Amniotic stem cell (primary cell): ENCODE data around the gene CAND1.

Experiments
- DNase-seq: peaks from one replicate; lab custom pipeline; 2025; lab: John Stamatoyannopoulos, UW

Gene CAND1

DNA sequence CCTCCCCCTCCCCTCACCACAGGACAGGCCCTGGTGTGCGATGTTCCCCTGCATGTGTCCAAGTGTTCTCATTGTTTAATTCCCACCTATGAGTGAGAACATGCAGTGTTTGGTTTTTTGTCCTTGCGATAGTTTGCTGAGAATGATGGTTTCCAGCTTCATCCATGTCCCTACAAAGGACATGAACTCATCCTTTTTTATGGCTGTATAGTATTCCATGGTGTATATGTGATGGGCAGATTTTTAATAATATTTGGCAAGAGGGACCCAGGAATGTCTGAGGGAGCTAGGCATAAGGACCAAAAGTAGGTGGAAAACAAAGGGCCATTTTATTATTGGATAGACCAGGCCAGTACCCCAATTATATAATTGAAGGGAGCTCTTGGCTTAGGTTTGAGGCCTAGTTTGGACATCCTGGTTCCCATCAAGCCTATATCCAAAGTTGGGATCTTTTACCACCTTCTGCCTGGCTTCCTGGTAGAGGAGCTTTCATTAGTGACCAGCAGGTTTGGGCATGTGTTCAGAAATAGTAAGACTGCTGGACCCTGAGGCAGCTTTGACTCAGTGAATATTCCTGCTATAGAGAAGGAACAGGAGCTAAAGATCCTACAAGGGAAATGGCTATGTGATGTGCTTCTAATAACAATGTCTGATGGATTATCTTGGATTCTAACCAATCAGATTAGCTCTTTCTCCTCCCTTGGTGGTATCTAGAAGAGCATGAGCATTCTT is 76.0 kb downstream of the CAND1 start:
- DNase-seq = no peak

DNA sequence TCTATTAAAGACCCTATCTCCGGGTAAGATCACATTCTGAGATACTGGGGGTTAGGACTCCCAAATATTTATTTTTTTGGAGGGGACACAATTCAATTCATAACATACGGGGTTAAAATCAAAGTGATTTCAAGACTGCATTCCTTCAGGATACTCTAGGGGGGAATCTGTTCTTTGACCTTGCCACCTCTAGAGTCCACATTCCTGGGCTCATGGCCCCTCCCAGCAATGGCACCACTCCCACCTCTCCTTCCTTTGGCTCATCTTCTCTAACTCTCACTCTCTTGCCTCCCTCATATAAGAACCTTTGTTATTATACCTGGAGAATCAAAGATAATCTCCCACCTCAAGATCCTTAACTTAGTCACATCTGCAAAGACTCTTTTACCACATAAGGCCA is 79.5 kb downstream of the CAND1 start:
- no peak for DNase-seq

DNA sequence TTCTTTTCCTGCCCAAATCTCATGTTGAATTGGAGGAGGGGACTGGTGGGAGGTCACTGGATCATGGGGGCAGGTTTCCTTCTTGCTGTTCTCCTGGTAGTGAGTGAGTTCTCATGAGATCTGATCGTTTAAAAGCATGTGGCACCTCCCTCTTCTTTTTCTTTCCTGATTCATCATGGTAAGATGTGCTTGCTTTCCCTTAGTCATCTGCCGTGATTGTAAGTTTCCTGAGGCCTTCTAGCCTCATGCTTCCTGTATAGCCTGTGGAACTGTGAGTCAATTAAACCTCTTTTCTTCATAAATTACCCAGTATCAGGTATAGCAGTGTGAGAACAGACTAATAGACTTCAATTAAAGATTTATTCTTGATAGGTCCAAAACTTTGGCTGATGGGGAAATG is 83.5 kb downstream of the CAND1 start:
- no peak for DNase-seq

- no peak for DNase-seq
Measured at GRCh38 chr12:67354322-67354721, 85.2 kb downstream of the CAND1 start.

DNA sequence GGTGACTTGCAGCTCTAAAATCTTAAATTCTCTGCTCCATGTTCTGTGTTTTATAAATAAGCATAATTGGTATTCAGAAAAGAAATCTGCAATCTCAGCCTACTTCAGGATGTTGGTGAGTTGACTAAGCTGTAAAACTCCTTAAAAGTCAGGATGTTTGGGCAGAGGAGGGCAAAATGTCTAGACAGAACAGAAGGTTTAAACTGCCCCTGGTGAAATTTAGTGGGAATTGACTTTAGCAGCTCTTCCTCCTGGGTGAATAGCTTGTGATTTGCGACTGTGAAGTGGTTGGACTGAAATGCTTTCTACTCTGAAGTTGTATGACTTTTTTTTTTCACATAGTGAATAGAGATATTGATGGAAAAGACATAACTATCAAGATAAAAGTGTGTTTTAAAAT is 85.8 kb downstream of the CAND1 start:
- no peak for DNase-seq

DNA sequence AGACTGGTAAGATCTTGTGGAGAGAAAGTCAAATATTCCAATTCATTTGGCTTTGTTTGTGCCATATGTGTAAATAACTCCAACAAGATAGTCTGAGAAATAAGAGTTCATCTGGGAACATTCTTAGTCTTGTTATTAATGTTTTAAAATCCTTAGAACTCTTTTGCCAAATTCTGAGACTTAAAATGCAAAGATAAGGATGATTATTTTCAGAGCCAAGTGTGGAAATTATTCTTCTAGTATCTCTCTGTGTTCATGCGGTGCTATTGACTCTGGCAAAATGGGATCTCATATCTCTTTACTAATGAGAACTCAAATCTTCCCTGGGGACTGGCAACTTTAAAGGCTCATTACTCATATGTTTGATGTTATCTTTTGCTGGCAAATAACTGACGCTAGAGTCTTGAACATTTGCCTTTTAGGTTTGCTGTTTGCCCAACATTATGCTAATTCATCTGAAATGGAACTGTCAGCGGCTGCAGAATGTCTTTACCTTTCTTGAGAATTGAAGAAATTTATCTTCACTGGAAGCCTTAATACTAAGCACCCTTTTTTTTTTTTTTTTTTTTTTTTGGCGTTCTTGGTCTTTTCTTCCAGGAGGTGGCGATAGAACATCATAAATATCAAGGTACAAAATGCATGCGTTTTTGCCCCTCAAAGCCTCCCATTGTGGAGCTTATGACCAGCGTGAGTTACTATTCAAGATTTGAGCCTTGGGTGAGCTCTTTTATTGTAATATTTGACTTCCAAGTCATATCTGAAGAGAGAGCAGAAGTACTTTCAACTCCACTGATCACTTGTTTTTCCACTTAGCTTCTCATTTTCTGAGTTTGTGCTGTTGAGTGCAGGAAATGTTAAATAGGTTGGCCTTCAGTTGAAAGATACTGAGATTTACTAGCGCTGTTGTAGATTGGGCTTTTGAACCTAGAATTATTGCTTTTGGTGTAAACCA is 86.5 kb downstream of the CAND1 start:
- peak; percentile 59 for DNase-seq

DNA sequence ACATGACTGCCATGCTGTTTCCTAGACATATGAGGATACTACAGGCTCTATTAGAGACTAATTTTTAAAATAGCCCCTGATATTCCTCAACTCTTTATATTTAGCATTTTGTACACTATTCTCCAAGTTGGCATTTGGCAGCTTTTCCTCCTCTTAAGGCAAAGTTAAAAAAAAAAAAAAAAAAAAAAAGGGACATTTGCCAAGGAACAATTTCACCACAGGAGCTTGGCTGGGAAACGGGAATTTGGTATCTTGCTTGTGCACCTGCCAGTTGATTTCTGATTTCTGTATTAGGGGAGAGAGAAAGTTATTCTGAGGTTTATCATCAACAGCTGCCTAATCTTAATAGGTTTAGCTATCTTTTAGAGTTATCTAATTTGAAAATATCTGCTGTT is 87.2 kb downstream of the CAND1 start:
- DNase-seq = no peak

DNA sequence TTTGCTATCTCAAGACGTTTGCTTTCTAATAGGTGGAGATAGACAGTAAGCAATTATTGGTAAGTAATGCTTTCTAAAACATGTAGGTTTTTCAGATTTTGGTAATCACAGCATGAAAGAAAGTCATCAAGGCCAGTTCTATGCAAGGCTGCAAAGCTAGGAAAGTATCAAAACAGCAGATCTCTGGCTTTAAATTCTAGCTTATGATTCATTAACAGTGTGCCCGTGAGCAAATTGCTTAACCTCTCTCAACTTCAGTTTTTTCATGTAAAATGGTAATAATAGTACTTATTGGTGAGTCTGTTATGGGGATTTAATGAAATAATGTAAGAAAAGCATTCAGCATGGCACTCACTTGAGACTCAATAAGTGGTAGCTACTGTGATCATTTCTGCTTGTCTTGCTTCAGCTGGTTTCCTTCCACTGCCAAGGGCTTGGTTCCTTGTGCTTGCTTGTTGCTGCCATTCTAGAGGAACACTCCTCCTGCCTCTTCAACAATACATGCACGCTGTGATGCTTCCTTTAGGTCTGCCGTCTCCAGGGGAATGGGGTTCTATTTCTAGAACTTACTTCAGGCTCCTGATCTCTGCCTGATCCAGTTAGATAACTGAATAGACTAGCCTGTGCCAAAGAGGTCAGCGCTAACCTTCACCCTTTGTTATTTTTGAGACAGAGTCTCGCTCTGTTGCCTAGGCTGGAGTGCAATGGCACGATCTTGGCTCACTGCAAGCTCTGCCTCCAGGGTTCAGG is 88.4 kb downstream of the CAND1 start:
- DNase-seq = no peak

DNA sequence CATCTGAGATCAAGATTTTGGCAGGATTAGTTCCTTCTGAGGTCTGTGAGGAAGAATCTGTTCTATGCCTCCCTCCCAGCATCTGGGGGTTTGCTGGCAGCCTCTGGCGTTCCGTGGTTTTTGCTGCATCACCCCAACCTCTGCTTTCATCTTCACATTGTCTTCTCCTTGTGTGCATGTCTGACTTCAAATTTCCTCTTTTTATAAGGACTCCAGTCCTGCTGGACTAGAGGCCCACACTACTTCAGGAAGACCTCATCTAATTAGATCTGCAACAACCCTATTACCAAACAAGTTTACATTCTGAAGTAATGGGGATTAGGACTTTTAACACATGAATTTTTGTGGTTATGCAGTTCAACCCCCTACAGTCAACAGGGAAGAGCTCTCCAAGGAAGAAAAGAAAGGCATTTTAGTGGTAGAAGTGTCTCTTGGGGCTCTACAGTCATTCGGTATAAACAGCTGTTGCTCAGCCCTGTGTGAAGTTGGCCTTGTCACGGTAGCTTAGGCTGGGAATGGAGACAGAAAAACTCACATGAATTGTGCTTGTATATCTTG is 89.7 kb downstream of the CAND1 start:
- DNase-seq = no peak

- DNase-seq = no peak
Measured at GRCh38 chr12:67362526-67362925, 93.4 kb downstream of the CAND1 start.

- no peak for DNase-seq
Measured at GRCh38 chr12:67364228-67364627, 95.1 kb downstream of the CAND1 start.

GRCh38 chr12:67365131-67365530 is 96.0 kb downstream of the CAND1 start:
- no peak for DNase-seq

DNA sequence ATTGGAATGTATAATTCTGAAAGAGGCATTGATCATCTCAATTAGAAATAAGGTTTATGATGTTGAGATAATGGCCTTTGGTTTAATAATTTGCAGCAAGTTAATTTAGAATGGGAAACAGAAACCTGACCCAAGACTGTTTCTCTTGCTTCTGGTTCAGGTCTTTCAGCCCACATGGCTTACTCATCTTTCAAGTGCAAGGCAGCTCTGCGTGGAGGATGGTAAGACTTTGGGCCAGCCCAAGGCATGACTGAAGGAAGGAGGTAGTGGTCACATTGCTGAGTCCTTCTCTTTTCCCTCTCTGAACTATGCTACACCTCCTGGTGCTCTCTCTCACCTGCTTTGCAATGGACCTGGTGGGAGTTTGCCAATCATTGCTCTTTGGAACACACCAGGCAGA is 98.7 kb downstream of the CAND1 start:
- DNase-seq = no peak
